Raji (cell line): ENCODE data around the gene STON2.

Source experiments
- POLR2A ChIP-seq: IDR thresholded peaks from 2 replicates; pipeline ENCODE4 v1.6.1; 2011; ENCODE audit warnings: low read depth, low read length, control low read depth; ENCODE audit not compliant: insufficient read depth

The STON2 gene

DNA sequence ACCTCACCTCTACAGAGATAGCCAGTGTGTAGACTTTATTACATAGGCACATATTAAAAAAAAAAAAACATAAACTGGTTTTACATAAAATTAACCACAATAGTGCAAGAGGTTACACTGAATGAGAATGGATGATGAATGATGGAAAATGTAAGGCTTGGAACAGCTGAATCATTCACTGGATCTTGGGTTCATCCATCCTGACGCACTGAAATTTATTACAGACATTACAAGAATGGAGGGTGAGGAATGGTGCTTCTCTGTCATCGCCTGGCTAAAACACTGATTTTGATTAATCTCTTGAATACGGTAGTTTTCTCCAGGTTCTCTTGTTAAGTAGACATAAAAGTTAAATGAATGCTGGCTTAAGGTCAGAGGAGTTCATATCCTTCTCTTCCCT, 139.4 kb downstream of the STON2 start:
- TF ChIP-seq POLR2A, result no peak

DNA sequence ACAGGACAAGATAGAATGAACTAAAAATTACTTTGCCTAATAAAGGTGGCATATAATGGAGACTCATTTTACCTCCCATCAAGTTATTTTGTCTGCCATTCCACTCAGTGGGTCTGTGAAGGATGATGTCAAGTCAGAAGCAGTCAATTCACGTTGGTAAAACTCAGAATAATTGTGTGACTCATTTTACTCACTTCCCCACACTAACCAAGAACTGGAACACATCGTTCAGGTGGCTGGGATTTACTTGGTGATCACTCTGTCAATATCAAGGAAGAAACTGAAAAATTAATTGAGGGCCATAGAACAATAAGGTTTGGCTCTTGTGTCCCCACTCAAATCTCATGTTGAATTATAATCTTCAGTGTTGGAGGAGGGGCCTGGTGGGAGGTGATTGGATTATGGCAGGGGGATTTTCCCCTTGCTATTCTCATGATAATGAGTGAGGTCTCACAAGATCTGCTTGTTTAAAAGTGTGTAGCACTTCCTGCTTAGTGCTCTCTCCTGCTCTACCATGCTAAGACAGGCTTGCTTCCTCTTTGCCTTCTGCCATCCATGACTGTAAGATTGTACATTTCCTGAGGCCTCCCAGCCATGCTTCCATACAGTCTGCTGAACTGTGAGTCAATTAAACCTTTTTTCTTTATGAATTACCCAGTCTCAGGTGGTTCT, 143.7 kb downstream of the STON2 start:
- TF ChIP-seq POLR2A, result no peak

DNA sequence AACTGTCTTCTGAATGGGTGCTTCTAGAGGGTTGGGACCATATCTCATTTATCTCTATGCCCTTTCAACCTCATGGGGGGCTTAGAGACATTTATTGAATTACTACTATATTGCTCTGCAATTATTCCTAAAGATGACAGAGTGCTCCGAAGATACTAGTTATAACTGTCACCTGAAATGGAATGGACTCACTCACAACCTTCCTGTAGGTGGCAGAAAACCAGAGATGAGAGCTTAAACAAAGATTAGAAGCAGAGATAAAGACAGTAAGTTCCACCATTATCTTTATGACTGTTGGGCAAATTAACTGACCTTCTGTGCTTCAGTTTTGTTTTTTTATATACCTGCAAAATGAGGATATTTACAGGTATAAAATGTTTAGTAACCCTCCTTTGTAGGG, 147.8 kb downstream of the STON2 start:
- no peak for TF ChIP-seq POLR2A

DNA sequence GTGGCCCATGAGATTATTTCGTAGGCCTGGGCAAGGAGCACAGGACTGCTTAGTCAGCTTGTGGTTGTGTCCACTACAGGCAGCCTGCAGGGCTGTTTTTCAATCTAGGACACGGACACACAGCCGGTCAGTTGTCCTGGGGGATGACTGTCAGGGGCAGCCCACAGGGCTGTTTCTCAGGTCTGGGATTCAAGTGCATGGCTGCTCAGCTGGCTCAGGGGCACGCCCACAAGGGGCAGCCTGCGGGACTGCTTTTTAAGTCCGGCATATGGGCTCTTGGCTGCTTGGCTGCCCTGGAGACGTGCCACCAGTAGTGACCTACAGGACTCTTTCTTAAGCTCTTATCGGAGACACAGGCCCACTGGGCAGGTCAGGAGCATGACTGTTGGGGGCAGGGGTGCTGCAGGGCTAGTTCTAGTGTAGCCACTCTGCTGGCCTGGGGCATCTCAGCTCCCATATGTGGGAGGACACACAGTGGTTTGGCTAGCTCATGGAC, 152.8 kb downstream of the STON2 start:
- no peak for TF ChIP-seq POLR2A

DNA sequence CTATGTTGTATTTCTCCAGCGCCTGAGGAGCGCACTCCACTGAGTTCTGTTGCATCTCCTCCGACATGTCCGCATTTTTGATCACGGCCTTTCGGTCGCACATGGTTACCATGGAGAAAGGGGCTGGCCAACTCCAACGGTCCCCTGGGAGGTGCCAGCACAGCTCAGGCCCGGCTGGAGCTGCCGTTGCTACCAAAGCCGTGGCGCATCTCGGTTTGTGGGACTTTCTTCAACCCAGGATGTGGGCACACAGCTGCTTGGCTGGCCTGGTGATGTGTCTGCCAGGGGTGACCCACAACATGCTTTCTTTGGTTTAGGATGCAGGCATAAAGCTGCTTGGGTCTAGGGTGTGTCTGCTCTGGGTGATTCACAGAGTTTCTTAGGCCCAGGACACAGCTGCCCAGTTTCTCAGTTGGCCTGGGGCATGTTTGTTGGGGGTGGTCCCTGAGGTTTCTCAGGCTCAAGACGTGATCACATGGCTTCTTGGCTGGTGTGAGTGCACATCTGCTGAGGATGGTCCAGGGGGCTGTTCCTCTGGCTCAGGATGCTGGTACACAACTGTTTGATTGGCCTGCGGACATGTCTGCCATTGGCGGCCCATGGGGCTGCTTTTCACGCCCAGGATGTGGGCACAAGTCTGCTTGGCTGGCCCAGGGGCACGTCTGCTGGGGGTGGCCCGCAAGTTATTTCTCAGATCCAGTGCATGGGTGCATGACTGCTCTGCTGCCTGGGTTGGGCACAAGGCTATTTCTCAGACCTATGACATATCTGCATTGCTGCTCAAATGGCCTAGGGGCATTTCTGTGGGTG, 153.5 kb downstream of the STON2 start:
- no peak for TF ChIP-seq POLR2A

GRCh38 chr14:81245771-81246170, 154.4 kb downstream of the STON2 start:
- TF ChIP-seq POLR2A, result no peak

GRCh38 chr14:81243499-81243898, 156.6 kb downstream of the STON2 start:
- TF ChIP-seq POLR2A, result no peak

- TF ChIP-seq POLR2A, result no peak
These were observed 164.0 kb downstream of the STON2 start for GRCh38 chr14:81236138-81236537.

GRCh38 chr14:81235096-81235495, 165.0 kb downstream of the STON2 start:
- TF ChIP-seq POLR2A, result no peak

DNA sequence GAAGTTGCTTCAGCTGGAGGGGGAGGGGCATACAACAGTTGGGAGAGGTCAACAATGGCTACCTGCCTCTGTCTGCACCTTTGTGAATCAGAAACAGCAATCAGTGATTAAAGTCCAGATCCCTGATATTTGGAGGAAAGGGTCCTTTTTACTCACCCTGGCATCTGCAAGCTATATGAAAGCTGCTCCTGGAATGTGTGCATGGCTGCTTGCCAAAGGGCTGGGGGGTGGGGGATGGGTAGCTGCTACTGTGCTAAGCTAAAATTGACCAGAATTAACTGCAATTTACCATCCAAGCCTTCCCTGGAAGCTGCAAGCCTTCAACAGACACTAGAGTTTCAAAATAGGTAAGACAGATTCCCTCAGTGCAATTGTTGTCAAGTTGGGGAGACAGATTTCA, 165.8 kb downstream of the STON2 start:
- TF ChIP-seq POLR2A, result no peak

GRCh38 chr14:81233615-81234014, 166.5 kb downstream of the STON2 start:
- TF ChIP-seq POLR2A, result no peak

DNA sequence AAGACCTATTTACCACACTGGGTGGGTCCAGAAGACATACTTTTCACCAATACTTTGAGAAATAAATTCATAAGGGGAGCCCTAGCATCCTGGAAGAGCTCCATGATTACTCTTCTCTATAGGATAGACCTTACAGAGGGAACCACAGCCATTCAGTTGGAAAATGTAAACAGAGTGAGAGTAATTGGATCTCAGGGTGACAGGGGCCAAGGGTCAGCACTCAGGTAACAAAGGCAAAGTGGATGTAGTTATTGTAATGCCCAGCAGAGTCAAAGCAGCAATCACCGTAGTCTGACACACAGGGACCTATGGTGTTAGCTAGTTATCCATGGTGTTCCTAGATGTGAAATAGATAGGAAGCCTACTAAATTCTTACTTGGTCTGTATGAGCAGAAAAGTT, 168.6 kb downstream of the STON2 start:
- TF ChIP-seq POLR2A, result no peak

DNA sequence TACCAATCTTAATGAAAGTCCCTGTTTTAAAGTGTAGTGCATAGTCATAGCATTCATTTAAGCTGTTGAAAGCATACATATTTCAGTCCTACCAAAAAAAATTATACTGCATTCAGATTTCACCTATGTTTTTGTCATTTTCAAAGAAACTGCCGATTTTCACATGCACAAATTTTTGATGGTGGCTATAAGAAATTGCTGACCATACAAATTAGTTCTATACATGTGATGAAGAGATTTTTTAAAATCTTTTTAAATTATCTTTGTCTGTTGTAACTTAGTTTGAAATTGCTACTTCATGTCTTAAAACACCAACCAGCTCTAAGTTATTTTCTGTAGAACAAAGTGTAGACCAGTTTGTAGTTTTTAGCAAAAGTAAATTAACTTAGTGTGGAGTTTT, 175.9 kb downstream of the STON2 start:
- TF ChIP-seq POLR2A, result no peak

DNA sequence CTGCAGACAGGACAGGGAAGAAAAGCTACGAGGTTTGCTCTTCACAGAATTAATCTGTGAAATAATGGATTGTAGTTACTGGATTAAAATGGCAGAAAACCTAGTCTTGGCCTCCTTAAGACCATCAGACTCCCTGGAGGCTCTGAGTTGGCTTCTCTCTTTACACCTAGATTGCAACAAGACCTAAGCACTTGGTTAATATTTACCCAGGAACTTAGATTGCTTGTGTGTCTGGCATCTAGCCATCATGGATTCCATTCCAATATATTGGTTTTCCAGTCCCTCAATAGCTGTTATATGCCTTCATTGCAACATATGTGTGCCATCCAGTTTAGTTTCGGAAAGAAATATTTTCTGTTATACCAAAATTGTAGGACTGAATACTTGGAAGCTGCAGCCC, 177.4 kb downstream of the STON2 start:
- TF ChIP-seq POLR2A, result no peak

- TF ChIP-seq POLR2A, result 0 out of 2 replicates have a peak, but pooled peaks have one; percentile 12
These were observed 178.0 kb downstream of the STON2 start for GRCh38 chr14:81222126-81222525.

DNA sequence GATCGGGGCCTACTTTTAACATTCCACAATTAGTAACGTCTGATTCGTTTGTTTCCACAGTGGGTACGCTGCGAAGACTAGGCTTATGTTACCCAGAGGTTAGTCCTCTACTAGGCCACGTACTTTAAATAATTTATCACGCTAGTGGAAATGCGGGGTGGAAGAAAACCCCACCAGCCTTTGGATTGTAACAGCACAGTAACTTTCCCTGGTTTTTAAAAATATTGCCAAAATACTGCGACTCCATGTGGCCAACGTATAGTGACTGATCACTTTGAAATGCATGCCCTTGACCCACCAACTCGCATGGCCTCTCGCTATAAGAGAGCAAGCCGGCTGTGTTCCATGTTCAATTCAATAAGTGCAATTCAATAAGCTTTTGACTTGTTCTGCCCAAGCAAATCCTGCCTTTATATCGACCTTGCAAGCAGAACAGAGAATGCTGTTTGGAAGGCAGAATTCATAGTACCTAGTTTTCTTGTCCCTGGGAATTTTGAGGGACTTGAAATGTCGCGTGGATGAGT, 178.5 kb downstream of the STON2 start:
- TF ChIP-seq POLR2A, result no peak
